ENCODE data around the gene PTDSS2. TPM values are rescaled to one million over a fixed set of nuclear protein-coding genes. Genes with fewer than 3 reads are reported as not detected.

PTDSS2 gene
- total RNA-seq, 2 donors from 2014 or later = 55.2 to 56.1 TPM

DNA sequence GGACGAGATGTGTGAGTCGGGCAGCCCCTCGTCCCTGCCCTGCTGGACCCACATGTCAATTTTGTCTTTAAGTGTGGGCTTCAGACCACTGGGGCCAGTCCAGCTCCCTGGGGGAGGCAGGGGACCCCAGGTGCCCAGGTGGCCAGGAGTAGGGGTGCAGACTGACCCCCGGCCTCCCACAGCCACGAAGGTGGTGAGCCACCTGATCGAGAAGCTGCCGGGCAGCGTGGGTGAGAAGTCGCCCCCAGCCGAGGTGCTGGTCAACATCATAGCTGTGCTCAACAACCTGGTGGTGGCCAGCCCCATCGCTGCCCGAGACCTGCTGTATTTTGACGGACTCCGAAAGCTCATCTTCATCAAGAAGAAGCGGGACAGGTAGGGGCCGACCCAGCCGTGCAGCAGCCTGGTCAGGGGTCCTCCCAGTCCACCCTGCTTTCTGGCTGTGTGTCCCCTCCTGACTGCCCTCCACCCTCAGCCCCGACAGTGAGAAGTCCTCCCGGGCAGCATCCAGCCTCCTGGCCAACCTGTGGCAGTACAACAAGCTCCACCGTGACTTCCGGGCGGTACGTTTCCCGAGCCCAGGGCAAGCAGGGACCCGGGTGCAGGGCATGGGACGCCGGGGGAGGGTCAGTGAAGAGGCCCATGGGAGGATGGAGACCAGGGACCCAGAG, 46.2 kb upstream of the PTDSS2 start:
- no peaks in the 10 kb centered on the region for H3K27me3 ChIP-seq (ENCODE audit: control insufficient read depth, insufficient read depth, low read length, poor library complexity, severe bottlenecking)

DNA sequence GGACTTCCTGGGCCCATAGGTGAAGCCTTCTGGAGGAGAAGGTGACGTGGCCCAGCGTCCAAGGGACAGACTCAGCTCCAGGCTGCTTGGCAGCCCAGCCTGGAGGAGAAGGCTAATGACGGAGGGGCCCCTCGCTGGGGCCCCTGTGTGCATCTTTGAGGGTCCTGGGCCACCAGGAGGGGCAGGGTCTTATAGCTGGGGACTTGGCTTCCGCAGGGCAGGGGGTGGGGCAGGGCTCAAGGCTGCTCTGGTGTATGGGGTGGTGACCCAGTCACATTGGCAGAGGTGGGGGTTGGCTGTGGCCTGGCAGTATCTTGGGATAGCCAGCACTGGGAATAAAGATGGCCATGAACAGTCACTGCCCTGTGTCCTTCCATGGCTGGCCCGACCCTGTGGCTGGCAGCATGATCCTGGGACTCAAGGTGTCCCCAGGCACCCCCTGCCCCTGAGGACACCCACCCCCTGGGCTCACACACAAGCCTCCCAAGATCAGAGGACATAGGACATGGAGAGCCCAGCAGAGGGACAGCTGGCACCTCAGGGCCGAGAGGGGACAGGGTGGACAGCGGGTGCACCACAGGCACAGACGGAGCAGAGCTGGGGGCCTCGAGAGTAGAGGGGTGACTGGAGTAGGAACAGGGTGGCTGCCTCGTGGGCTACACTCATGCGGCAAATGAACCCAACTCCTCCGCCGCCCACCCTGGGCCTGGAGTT, 45.4 kb upstream of the PTDSS2 start:
- H3K27ac ChIP-seq (ENCODE audit: low read depth, low read length) = no peak overlapping the region
- Mint-ChIP-seq H3K36me3 (ENCODE audit: low read depth) (peaks cover 11% of the 10 kb centered on the region), H3K27me3 (ENCODE audit: insufficient read depth) (peaks cover 2% of the 10 kb centered on the region), H3K4me1 (peaks cover 2% of the 10 kb centered on the region), H3K9me3 (peaks cover 2% of the 10 kb centered on the region), H3K4me3 (no peak overlapping the region), H3K27ac (no peak overlapping the region)
- H3K36me3 ChIP-seq (ENCODE audit: control insufficient read depth, insufficient read depth, low read length) = no peaks in the 10 kb centered on the region
- 93 to 98% methylated on average over 8 to 14 of the region's 14 CpGs for WGBS, 2 experiments (ENCODE audit: insufficient coverage in 1 of 2, insufficient read length in 1 of 2)
- peaks cover 3% of the 10 kb centered on the region for H3K4me1 ChIP-seq (ENCODE audit: control insufficient read depth, insufficient read depth, low read length)
- no peak overlapping the region for H3K4me3 ChIP-seq (ENCODE audit: low read length)
- no peak for DNase-seq
- no peaks in the 10 kb centered on the region for H3K27me3 ChIP-seq (ENCODE audit: control insufficient read depth, insufficient read depth, low read length, poor library complexity, severe bottlenecking)
- TF ChIP-seq, protein P1, sequence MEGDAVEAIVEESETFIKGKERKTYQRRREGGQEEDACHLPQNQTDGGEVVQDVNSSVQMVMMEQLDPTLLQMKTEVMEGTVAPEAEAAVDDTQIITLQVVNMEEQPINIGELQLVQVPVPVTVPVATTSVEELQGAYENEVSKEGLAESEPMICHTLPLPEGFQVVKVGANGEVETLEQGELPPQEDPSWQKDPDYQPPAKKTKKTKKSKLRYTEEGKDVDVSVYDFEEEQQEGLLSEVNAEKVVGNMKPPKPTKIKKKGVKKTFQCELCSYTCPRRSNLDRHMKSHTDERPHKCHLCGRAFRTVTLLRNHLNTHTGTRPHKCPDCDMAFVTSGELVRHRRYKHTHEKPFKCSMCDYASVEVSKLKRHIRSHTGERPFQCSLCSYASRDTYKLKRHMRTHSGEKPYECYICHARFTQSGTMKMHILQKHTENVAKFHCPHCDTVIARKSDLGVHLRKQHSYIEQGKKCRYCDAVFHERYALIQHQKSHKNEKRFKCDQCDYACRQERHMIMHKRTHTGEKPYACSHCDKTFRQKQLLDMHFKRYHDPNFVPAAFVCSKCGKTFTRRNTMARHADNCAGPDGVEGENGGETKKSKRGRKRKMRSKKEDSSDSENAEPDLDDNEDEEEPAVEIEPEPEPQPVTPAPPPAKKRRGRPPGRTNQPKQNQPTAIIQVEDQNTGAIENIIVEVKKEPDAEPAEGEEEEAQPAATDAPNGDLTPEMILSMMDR (conservative IDR thresholded peaks at IDR 0.05) = no peak
- H3K9ac ChIP-seq (ENCODE audit: extremely low read depth, low read length, poor library complexity, severe bottlenecking) = no peak overlapping the region
- no peaks in the 10 kb centered on the region for H3K9me3 ChIP-seq (ENCODE audit: control insufficient read depth, low read length)

More for the DNA sequence above, 46.2 kb upstream of the PTDSS2 start:
- no peak overlapping the region for H3K4me3 Mint-ChIP-seq
- peaks cover 6% of the 10 kb centered on the region for H3K9me3 Mint-ChIP-seq
- no peak overlapping the region for H3K9ac ChIP-seq (ENCODE audit: extremely low read depth, low read length, poor library complexity, severe bottlenecking)
- H3K4me1 Mint-ChIP-seq = peaks cover 2% of the 10 kb centered on the region
- peaks cover 14% of the 10 kb centered on the region for H3K36me3 Mint-ChIP-seq (ENCODE audit: low read depth)
- DNase-seq = no peak
- no peaks in the 10 kb centered on the region for H3K36me3 ChIP-seq (ENCODE audit: control insufficient read depth, insufficient read depth, low read length)
- TF ChIP-seq, protein P1 (conservative IDR thresholded peaks at IDR 0.05) = no peak
- H3K9me3 ChIP-seq (ENCODE audit: control insufficient read depth, low read length) = no peaks in the 10 kb centered on the region
- no peak overlapping the region for H3K4me3 ChIP-seq (ENCODE audit: low read length)
- no peak overlapping the region for H3K27ac ChIP-seq (ENCODE audit: low read depth, low read length)
- peaks cover 2% of the 10 kb centered on the region for H3K27me3 Mint-ChIP-seq (ENCODE audit: insufficient read depth)
- 91 to 93% methylated on average over 24 to 27 of the region's 27 CpGs for WGBS, 2 experiments (ENCODE audit: insufficient coverage in 1 of 2, insufficient read length in 1 of 2)
- H3K4me1 ChIP-seq (ENCODE audit: control insufficient read depth, insufficient read depth, low read length) = peaks cover 3% of the 10 kb centered on the region
- H3K27ac Mint-ChIP-seq = no peak overlapping the region

DNA sequence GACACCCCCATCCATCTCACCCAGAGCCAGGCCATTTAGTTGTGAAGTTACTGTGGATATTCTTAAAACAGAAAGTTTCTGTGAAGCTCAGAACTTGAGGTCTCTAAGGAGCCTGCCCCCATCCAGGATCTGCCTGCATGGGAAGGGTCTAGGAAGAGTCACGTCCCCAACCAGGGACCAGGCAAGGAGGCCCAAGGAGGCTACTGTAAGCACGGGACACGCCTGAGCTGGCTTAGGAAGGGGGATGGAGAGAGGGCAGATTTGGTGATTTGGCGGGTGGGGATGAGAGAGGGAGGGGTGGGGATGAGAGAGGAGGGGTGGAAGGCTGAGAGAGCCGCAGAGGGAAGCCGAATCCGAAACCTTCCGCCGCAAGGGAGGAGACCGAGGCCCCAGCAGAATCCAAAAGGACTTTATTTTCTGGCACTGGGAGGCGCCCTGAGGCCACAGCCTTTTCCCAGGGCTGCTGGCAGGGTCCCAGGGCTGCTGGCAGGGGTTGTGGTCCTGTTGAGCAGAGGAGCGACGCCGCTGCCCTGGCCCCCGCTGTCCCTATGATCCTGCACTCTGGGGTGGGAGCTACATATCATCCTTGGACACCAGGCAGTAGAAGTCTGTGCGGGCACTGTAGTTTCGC, 44.6 kb upstream of the PTDSS2 start:
- Histone ChIP-seq H3K36me3 (ENCODE audit: control insufficient read depth, insufficient read depth, low read length) (no peaks in the 10 kb centered on the region), H3K9ac (ENCODE audit: extremely low read depth, low read length, poor library complexity, severe bottlenecking) (no peak overlapping the region), H3K9me3 (ENCODE audit: control insufficient read depth, low read length) (no peaks in the 10 kb centered on the region), H3K4me1 (ENCODE audit: control insufficient read depth, insufficient read depth, low read length) (peaks cover 3% of the 10 kb centered on the region), H3K27ac (ENCODE audit: low read depth, low read length) (no peak overlapping the region), H3K4me3 (ENCODE audit: low read length) (no peak overlapping the region), H3K27me3 (ENCODE audit: control insufficient read depth, insufficient read depth, low read length, poor library complexity, severe bottlenecking) (no peaks in the 10 kb centered on the region)
- WGBS, 2 experiments (ENCODE audit: insufficient coverage in 1 of 2, insufficient read length in 1 of 2) = 83 to 87% methylated on average over 6 to 17 of the region's 17 CpGs
- TF ChIP-seq, protein P1 (conservative IDR thresholded peaks at IDR 0.05) = peak; percentile 13
- no peak for DNase-seq
- Mint-ChIP-seq H3K4me1 (peaks cover 2% of the 10 kb centered on the region), H3K36me3 (ENCODE audit: low read depth) (peaks cover 7% of the 10 kb centered on the region), H3K4me3 (peak overlapping the region; percentile 35), H3K9me3 (no peaks in the 10 kb centered on the region), H3K27me3 (ENCODE audit: insufficient read depth) (peaks cover 2% of the 10 kb centered on the region), H3K27ac (no peak overlapping the region)

All from endodermal cell (in vitro differentiated cells).